PC-3 (cell line): ENCODE data around the gene EXOSC9. TPM values are rescaled to one million over a fixed set of nuclear protein-coding genes. Genes with fewer than 3 reads are reported as not detected.

Experiments
- ATAC-seq: fragments of 200-7000 bp; cut with Tn5 transposase; 2 replicates; pipeline ENCODE4 v1.9.1; 2020; ENCODE audit warnings: mild to moderate bottlenecking, moderate library complexity
- BruUV-seq: library from RNA; stranded (reverse); fragments of 400-500 nt; replicated peaks from 2 replicates; lab custom pipeline; 2021; lab: Mats Ljungman, UMichigan
- CTCF ChIA-PET: fragments of 300-600 bp; sonication (Branson Sonifier 250); formaldehyde crosslinking; loops from one replicate; lab custom pipeline; 2022; ENCODE audit warnings: antibody characterized with exemption; lab: Charles Lee
- POLR2A ChIA-PET: fragments of 300-600 bp; sonication (Branson Sonifier 250); formaldehyde crosslinking; loops from one replicate; lab custom pipeline; 2022; ENCODE audit warnings: antibody characterized with exemption; ENCODE audit not compliant: unreplicated experiment; lab: Charles Lee
- DNase-seq: peaks from one replicate; pipeline ENCODE4 v3.0.0-alpha.2; 2015
- H2AFZ ChIP-seq: fragments of 300-600 bp; sonication (generic); 2 replicates; pipeline ENCODE4 v1.6.0; 2016; ENCODE audit warnings: antibody characterized with exemption, low read length
- H3F3A ChIP-seq: fragments of 300-600 bp; sonication (generic); one replicate; pipeline ENCODE4 v1.6.0; 2017; ENCODE audit warnings: antibody characterized with exemption, low read length, control low read depth, mild to moderate bottlenecking; ENCODE audit not compliant: unreplicated experiment
- H3K27ac ChIP-seq: fragments of 300-600 bp; sonication (generic); 2 replicates; pipeline ENCODE4 v1.5.1; 2016; ENCODE audit warnings: mild to moderate bottlenecking, low read length
- H3K27me3 ChIP-seq: fragments of 300-600 bp; sonication (generic); 2 replicates; pipeline ENCODE4 v1.6.1; 2016; ENCODE audit warnings: low read length, mixed read lengths
- H3K36me3 ChIP-seq: fragments of 300-600 bp; sonication (generic); 2 replicates; pipeline ENCODE4 v1.6.1; 2016; ENCODE audit warnings: low read depth, mixed run types, low read length, mixed read lengths
- H3K4me1 ChIP-seq: fragments of 300-600 bp; sonication (generic); 2 replicates; pipeline ENCODE4 v1.5.1; 2016; ENCODE audit warnings: low read length; ENCODE audit not compliant: insufficient read depth
- H3K4me2 ChIP-seq: fragments of 300-600 bp; sonication (generic); 2 replicates; pipeline ENCODE4 v1.6.0; 2016; ENCODE audit warnings: low read length
- H3K4me3 ChIP-seq: fragments of 300-600 bp; sonication (generic); 2 replicates; pipeline ENCODE4 v1.5.1; 2016; ENCODE audit warnings: mild to moderate bottlenecking, low read length, mixed read lengths
- H3K79me2 ChIP-seq: fragments of 300-600 bp; sonication (generic); 2 replicates; pipeline ENCODE4 v1.6.1; 2017; ENCODE audit warnings: low read length, mixed read lengths
- H3K9ac ChIP-seq: fragments of 300-600 bp; sonication (generic); 2 replicates; pipeline ENCODE4 v1.6.0; 2016; ENCODE audit warnings: mild to moderate bottlenecking, low read length
- H3K9me2 ChIP-seq: fragments of 300-600 bp; sonication (generic); replicated peaks from 2 replicates; pipeline ENCODE4 v1.6.1; 2016; ENCODE audit warnings: mixed run types, low read length, mixed read lengths
- H3K9me3 ChIP-seq: fragments of 300-600 bp; sonication (generic); 2 replicates; pipeline ENCODE4 v1.6.1; 2016; ENCODE audit warnings: low read length, mixed read lengths
- H4K20me1 ChIP-seq: fragments of 300-600 bp; sonication (generic); 2 replicates; pipeline ENCODE4 v1.6.1; 2016; ENCODE audit warnings: low read length, mixed read lengths
- EZH2 ChIP-seq: fragments of 300-600 bp; sonication (generic); IDR thresholded peaks from one replicate; pipeline ENCODE4 v1.6.1; 2017; ENCODE audit warnings: antibody characterized with exemption, mild to moderate bottlenecking, low read length; ENCODE audit not compliant: unreplicated experiment
- EZH2phosphoT487 ChIP-seq: fragments of 300-600 bp; sonication (generic); IDR thresholded peaks from 2 replicates; pipeline ENCODE4 v1.6.1; 2018; ENCODE audit warnings: mild to moderate bottlenecking, antibody characterized with exemption, low read length, borderline replicate concordance
- intact Hi-C: fragments of 100-400 bp; cut with micrococcal nuclease; formaldehyde crosslinking; loops from 2 replicates; pipeline ENCODE4 v1.9.0; 2023
- total RNA-seq: library from RNA; depleted of rRNA; stranded (reverse); fragments of >200 nt; gene quantifications from 2 replicates; pipeline ENCODE4 v1.2.3, GENCODE V29; 2014
- TF ChIP-seq, protein P1 (sequence below): fragments of 300-600 bp; sonication (generic); conservative IDR thresholded peaks from 2 replicates; pipeline ENCODE4 v1.5.1; 2017; ENCODE audit warnings: antibody characterized with exemption, low read depth, mild to moderate bottlenecking, low read length

The EXOSC9 gene
- total RNA-seq, 1 experiment from 2014 or later = 23.4 TPM

DNA sequence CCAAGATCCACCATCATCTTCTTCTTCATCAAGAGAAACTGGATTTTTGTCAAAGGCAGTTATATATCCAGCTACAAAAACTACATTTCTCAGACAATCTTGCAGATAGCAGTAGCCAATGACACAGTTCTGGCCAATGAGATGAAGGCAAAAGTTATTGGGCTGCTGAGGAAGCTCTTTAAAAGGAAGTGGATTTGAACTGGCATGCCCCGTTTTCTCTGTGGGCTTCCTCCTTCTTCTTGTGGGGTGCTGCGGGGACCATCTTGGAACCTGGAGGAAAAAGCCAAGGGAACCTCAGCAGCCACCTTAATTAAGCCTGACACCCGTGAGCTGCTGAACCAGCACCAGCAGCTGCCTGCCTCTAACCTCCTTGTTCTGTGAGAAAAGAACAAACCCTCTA lies 40.9 kb upstream of the EXOSC9 start:
- no peak for ATAC-seq
- Histone ChIP-seq H3K4me2 (no peak overlapping the region), H3K9me3 (no peaks in the 10 kb centered on the region), H3K4me1 (no peaks in the 10 kb centered on the region), H3K79me2 (no peaks in the 10 kb centered on the region), H3F3A (no peaks in the 10 kb centered on the region), H4K20me1 (no peaks in the 10 kb centered on the region), H3K27me3 (no peaks in the 10 kb centered on the region), H3K9ac (no peak overlapping the region), H3K9me2 (no peaks in the 10 kb centered on the region), H2AFZ (no peak overlapping the region), H3K27ac (no peak overlapping the region), H3K36me3 (no peaks in the 10 kb centered on the region), H3K4me3 (no peak overlapping the region)
- ChIA-PET POLR2A (interaction anchor here (0.5 kb wide), 1 partner anchor 109 kb away, joined by 11 read pairs; no protein-coding TSS in a partner anchor), CTCF (no interaction called here)
- TF ChIP-seq, protein P1, sequence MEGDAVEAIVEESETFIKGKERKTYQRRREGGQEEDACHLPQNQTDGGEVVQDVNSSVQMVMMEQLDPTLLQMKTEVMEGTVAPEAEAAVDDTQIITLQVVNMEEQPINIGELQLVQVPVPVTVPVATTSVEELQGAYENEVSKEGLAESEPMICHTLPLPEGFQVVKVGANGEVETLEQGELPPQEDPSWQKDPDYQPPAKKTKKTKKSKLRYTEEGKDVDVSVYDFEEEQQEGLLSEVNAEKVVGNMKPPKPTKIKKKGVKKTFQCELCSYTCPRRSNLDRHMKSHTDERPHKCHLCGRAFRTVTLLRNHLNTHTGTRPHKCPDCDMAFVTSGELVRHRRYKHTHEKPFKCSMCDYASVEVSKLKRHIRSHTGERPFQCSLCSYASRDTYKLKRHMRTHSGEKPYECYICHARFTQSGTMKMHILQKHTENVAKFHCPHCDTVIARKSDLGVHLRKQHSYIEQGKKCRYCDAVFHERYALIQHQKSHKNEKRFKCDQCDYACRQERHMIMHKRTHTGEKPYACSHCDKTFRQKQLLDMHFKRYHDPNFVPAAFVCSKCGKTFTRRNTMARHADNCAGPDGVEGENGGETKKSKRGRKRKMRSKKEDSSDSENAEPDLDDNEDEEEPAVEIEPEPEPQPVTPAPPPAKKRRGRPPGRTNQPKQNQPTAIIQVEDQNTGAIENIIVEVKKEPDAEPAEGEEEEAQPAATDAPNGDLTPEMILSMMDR = no peak
- TF ChIP-seq EZH2phosphoT487 (no peak), EZH2 (no peak)
- no peak for DNase-seq
- no TSS peak for BruUV-seq
- intact Hi-C loops = no loop called here

- H2AFZ ChIP-seq = no peak overlapping the region
- no peaks in the 10 kb centered on the region for H3F3A ChIP-seq
- no TSS peak for BruUV-seq
- H3K36me3 ChIP-seq = no peaks in the 10 kb centered on the region
- H3K27ac ChIP-seq = no peak overlapping the region
- intact Hi-C loops = no loop called here
- ATAC-seq (no peak), DNase-seq (no peak)
- ChIA-PET POLR2A (no interaction called here), CTCF (no interaction called here)
- no peaks in the 10 kb centered on the region for H3K27me3 ChIP-seq
- no peaks in the 10 kb centered on the region for H3K9me3 ChIP-seq
- H3K4me3 ChIP-seq = no peak overlapping the region
- H3K79me2 ChIP-seq = no peaks in the 10 kb centered on the region
- H3K9me2 ChIP-seq = no peaks in the 10 kb centered on the region
- H3K9ac ChIP-seq = no peak overlapping the region
- H3K4me1 ChIP-seq = no peaks in the 10 kb centered on the region
- H3K4me2 ChIP-seq = no peak overlapping the region
- H4K20me1 ChIP-seq = no peaks in the 10 kb centered on the region
- TF ChIP-seq EZH2 (no peak), EZH2phosphoT487 (no peak)
- TF ChIP-seq, protein P1 = no peak
Observed at GRCh38 chr4:121764303-121764701, 36.8 kb upstream of the EXOSC9 start.

GRCh38 chr4:121764702-121765367 lies 36.3 kb upstream of the EXOSC9 start, which contains the start of gene SMIM43:
TSS of gene SMIM43 (minus strand) at chr4:121765164. CDS start at chr4:121765105, 59 bp downstream.
- no TSS peak for BruUV-seq
- no peak within 1 kb of the TSS for H3K27ac ChIP-seq
- no peak for ATAC-seq

More at GRCh38 chr4:121764702-121765367, 36.3 kb upstream of the EXOSC9 start, which contains the start of gene SMIM43:
- no peaks in the 10 kb centered on the region for H3K9me2 ChIP-seq
- no peaks in the 10 kb centered on the region for H3K9me3 ChIP-seq
- POLR2A ChIA-PET = no interaction called here
- H3K4me2 ChIP-seq = no peak within 1 kb of the TSS
- no peaks in the 10 kb centered on the region for H3K79me2 ChIP-seq
- no peaks in the 10 kb centered on the region; the same call in 1 of the 2 replicates for H3K4me1 ChIP-seq
- DNase-seq = no peak
- no peak within 1 kb of the TSS for H3K9ac ChIP-seq
- intact Hi-C loops = no loop called here
- H3K27me3 ChIP-seq = no peaks in the 10 kb centered on the region
- no peaks in the 10 kb centered on the region for H3F3A ChIP-seq
- TF ChIP-seq EZH2 (no peak), EZH2phosphoT487 (no peak)
- TF ChIP-seq, protein P1 = no peak
- CTCF ChIA-PET = no interaction called here
- H4K20me1 ChIP-seq = no peaks in the 10 kb centered on the region
- H2AFZ ChIP-seq = no peak within 1 kb of the TSS
- no peak within 1 kb of the TSS for H3K4me3 ChIP-seq
- H3K36me3 ChIP-seq = no peaks in the 10 kb centered on the region
